ENCODE data around the gene CBFA2T2.

Gene CBFA2T2

GRCh38 chr20:33602826-33603590 is 113.1 kb downstream of the CBFA2T2 start:
- TF ChIP-seq CTCF (conservative IDR thresholded peaks at IDR 0.05; ENCODE audit: low read depth, low read length) = no peak
- DNase-seq (ENCODE audit: low read depth) = peak; percentile 36
- H3K4me3 ChIP-seq (ENCODE audit: low read depth, low read length) = peak overlapping the region; percentile 8

DNA sequence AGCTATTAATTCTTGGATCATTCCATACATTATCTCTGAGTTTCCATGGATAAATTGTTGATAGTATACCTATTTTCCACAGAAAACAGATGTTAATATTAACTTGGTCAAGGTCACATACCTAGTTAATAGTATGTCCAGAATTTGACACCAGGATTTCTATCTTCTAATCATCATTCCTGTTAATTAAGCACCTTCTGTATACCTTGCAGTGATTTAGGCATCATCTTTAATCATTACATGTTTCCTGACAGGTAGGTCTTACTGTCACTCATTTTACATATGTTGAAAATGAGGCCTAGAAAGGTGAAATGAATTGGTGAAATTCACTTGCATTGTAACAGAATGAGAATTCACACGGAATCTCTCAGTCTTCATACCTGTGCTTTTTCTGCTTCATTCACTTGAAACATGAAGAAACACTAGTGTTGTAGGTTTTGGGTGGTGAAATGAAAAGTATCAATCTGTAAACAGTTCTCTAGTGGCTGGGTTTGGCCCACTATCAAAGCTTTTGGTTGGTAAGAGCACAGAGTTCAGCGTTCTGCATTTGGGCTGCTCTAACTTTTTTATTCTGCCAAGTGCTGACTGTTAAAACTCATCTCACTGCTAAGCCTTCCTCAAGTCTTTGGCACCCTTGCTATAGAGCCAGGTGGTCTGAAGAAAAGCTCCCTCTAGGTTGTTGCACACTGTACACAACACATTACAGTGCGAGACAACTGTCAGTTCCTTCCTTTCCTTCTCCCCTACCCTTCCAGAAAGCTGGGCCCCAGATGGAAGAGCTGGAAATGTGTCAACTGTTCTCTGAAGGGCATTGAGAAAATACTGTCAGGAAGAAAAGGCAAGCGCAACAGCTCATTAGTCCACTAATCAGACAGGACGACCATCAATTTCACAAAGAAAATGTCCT is 114.4 kb downstream of the CBFA2T2 start:
- TF ChIP-seq CTCF (conservative IDR thresholded peaks at IDR 0.05; ENCODE audit: low read depth, low read length) = no peak
- H3K4me3 ChIP-seq (ENCODE audit: low read depth, low read length) = no peak overlapping the region
- no peak for DNase-seq (ENCODE audit: low read depth)

DNA sequence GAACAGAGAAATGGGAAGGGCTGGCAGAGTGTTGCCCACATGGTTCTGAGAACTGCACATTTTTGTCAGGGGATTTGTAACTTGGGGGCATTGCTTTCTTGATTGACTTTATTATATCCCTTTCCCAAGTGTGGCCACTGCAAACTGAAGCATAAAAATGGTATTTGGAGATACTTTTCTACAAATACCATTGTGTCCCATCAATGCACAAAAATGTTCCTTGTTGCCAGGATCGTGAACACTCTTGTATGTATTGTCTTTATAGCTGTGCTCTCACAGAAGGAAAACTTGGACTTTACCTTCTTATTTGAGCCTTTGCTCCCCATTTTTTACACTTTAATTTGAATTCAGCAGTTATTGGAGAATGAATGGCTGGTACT is 115.1 kb downstream of the CBFA2T2 start:
- H3K4me3 ChIP-seq (ENCODE audit: low read depth, low read length) = no peak overlapping the region
- DNase-seq (ENCODE audit: low read depth) = no peak
- no peak for TF ChIP-seq CTCF (conservative IDR thresholded peaks at IDR 0.05; ENCODE audit: low read depth, low read length)

DNA sequence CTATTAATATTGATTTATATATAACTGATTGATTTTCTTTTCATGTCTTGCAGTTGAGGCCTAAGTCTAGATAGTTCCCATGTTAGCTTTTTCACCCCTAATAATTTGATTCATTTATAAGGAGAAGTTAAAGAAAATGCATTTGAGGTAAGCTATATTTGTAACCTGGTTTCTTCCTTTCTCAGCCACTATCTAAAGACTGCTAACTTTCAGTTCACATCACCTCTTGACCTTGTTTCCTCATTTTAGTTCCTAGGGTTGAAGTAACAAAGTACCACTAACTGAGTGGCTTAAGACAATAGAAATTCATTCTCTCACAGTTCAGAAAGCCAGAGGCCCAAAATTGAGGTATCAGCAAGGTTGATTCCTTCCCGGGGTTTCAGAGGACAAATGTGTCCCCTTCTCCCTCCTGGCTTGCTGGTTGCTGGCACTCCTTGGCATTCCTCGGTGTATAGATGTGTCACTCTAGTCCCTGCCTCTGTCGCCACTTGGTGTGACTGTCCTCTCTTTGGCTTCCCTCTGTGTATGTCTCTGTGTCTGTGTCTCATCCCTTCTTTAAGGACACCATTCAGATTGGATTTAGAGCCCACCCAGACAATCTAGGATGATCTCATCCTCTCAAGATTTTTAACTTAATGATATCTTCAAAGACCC is 116.3 kb downstream of the CBFA2T2 start:
- no peak overlapping the region for H3K4me3 ChIP-seq (ENCODE audit: low read depth, low read length)
- TF ChIP-seq CTCF (conservative IDR thresholded peaks at IDR 0.05; ENCODE audit: low read depth, low read length) = no peak
- DNase-seq (ENCODE audit: low read depth) = no peak

GRCh38 chr20:33609504-33609903 is 119.6 kb downstream of the CBFA2T2 start:
- H3K4me3 ChIP-seq (ENCODE audit: low read depth, low read length) = no peak overlapping the region
- no peak for DNase-seq (ENCODE audit: low read depth)
- no peak for TF ChIP-seq CTCF (conservative IDR thresholded peaks at IDR 0.05; ENCODE audit: low read depth, low read length)

DNA sequence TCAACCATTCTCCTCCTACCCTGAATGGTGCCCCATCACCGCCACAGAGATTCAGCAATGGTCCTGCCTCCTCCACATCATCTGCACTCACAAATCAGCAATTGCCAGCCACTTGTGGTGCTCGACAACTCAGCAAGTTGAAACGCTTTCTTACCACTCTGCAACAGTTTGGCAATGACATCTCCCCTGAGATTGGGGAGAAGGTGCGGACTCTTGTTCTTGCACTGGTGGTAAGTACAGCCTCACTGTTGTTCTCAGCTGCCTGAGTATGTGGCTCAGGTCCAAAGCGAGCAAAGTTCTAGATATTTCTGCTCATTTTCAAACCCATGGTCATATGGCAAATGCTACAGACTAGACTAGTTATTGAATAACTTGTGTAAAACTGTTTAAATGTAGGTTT is 121.2 kb downstream of the CBFA2T2 start:
- TF ChIP-seq CTCF (conservative IDR thresholded peaks at IDR 0.05; ENCODE audit: low read depth, low read length) = no peak
- no peak for DNase-seq (ENCODE audit: low read depth)
- H3K4me3 ChIP-seq (ENCODE audit: low read depth, low read length) = no peak overlapping the region

All from choroid plexus epithelial cell (primary cell).